SHP77 (cell line): ENCODE results near the gene MEF2C.

ENCODE experiments used
- DNase-seq, 2 experiments: peaks; one replicate each; lab custom pipeline; 2025; lab: John Stamatoyannopoulos, UW

Gene MEF2C

GRCh38 chr5:88826646-88827585 lies 56.1 kb downstream of the MEF2C start:
- peak; percentile 26 to 38 for DNase-seq

- peak in 1 of 2 experiments; percentile 21 for DNase-seq
Measured at GRCh38 chr5:88825584-88826315, 57.2 kb downstream of the MEF2C start.

GRCh38 chr5:88824892-88825583 lies 57.9 kb downstream of the MEF2C start:
- peak; percentile 24 to 31 for DNase-seq

- no peak for DNase-seq
Measured at GRCh38 chr5:88824141-88824540, 58.8 kb downstream of the MEF2C start.

- DNase-seq: no peak
Measured at GRCh38 chr5:88823201-88823600, 59.8 kb downstream of the MEF2C start.

- DNase-seq: no peak
Measured at GRCh38 chr5:88821161-88821560, 61.8 kb downstream of the MEF2C start.

GRCh38 chr5:88820581-88820980 lies 62.4 kb downstream of the MEF2C start:
- DNase-seq: no peak

GRCh38 chr5:88819301-88819999 lies 63.5 kb downstream of the MEF2C start:
- no peak for DNase-seq

GRCh38 chr5:88818296-88818695 lies 64.7 kb downstream of the MEF2C start:
- no peak for DNase-seq

- no peak for DNase-seq
Measured at GRCh38 chr5:88816195-88816594, 66.8 kb downstream of the MEF2C start.

- DNase-seq: no peak
Measured at GRCh38 chr5:88815050-88815789, 67.8 kb downstream of the MEF2C start.

GRCh38 chr5:88813805-88814575 lies 69.0 kb downstream of the MEF2C start:
- no peak for DNase-seq

GRCh38 chr5:88813244-88813643 lies 69.7 kb downstream of the MEF2C start:
- no peak for DNase-seq

GRCh38 chr5:88808153-88808552 lies 74.8 kb downstream of the MEF2C start:
- no peak for DNase-seq

GRCh38 chr5:88807327-88807726 lies 75.7 kb downstream of the MEF2C start:
- DNase-seq: no peak

GRCh38 chr5:88806338-88806737 lies 76.6 kb downstream of the MEF2C start:
- no peak for DNase-seq

GRCh38 chr5:88805151-88805784 lies 77.7 kb downstream of the MEF2C start:
- DNase-seq: no peak

- DNase-seq: no peak
Measured at GRCh38 chr5:88804444-88804843, 78.5 kb downstream of the MEF2C start.

- no peak for DNase-seq
Measured at GRCh38 chr5:88803309-88803708, 79.7 kb downstream of the MEF2C start.
